Chondrocyte (in vitro differentiated cells): Measurements from ENCODE around the gene RHOB. TPM values are rescaled to one million over a fixed set of nuclear protein-coding genes. Genes with fewer than 3 reads are reported as not detected.

Experiments
- DNase-seq: peaks from one replicate; pipeline ENCODE4 v3.0.0; 2021; ENCODE audit warnings: mixed read lengths, low spot score
- H3K27ac Mint-ChIP-seq: one replicate; pipeline ENCODE4 v1.8.0; 2021; ENCODE audit warnings: mild to moderate bottlenecking, moderate library complexity, mixed read lengths; ENCODE audit not compliant: unreplicated experiment
- H3K27me3 Mint-ChIP-seq: 2 replicates; pipeline ENCODE4 v1.8.0; 2021; ENCODE audit warnings: low read depth, mixed read lengths
- H3K36me3 Mint-ChIP-seq: 2 replicates; pipeline ENCODE4 v1.8.0; 2021; ENCODE audit warnings: low read depth, mixed read lengths
- H3K4me1 Mint-ChIP-seq: 2 replicates; pipeline ENCODE4 v1.8.0; 2021; ENCODE audit warnings: low read depth, mild to moderate bottlenecking, mixed read lengths
- H3K4me3 Mint-ChIP-seq: one replicate; pipeline ENCODE4 v1.8.0; 2021; ENCODE audit warnings: mild to moderate bottlenecking, moderate library complexity, mixed read lengths; ENCODE audit not compliant: unreplicated experiment
- H3K9me3 Mint-ChIP-seq: 2 replicates; pipeline ENCODE4 v1.8.0; 2021; ENCODE audit warnings: low read depth, mixed read lengths
- total RNA-seq: library from RNA; stranded (reverse); gene quantifications from 3 replicates; pipeline ENCODE4 v1.2.1, GENCODE V29; 2021
- TF ChIP-seq, protein P1 (sequence below): fragments of 200-600 bp; sonication (generic); IDR thresholded peaks from 2 replicates; pipeline ENCODE4 v1.5.0; 2021; ENCODE audit warnings: antibody characterized with exemption, mild to moderate bottlenecking, moderate library complexity

RHOB gene
- total RNA-seq, 1 donor from 2014 or later: 191 TPM

DNA sequence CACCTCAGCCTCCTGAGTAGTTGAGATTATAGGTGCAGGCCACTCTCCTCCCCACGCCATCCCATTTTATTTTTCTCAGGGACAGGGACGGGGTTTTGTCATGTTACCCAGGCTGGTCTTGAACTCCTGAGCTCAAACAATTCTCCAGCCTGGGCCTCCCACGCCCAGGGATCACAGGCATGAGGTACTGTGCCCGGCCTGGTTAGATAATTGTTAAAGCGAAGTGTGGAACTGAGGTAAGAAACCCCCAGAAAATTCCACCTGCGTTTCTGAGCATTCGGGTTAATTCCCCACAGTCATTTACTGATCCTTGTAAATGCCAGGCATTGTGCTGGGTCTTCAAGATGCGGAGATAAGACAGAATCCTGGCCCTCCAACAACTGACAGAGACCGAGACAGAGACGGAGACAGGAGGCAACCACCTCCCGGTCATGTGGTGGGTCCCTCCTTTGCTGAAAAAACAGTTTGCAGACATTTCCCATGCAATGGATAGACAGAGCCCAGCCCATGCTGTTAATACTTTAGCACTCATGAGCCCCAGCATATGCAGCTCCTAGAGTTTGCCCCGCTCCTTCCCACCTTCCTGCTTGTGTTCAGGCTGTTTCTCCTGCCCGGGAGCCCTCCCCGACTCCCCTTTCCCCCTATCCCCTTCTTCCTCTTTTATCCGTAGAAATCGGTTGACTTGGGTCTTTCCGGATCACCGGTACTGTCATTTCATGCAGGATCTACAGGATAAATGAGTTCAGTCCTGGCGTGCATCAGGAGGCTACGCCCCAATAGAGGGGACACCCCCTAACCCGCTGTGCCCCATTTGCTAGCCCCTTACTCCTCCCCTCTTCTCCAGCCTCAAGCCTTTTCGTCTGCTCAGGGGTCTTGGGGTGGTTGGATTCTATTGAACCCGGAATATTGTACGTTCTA lies 1.6 kb upstream of the RHOB start:
- H3K4me3 Mint-ChIP-seq: no peak overlapping the region
- peaks cover 37% of the 10 kb centered on the region for H3K4me1 Mint-ChIP-seq
- H3K9me3 Mint-ChIP-seq: no peaks in the 10 kb centered on the region
- TF ChIP-seq, protein P1, sequence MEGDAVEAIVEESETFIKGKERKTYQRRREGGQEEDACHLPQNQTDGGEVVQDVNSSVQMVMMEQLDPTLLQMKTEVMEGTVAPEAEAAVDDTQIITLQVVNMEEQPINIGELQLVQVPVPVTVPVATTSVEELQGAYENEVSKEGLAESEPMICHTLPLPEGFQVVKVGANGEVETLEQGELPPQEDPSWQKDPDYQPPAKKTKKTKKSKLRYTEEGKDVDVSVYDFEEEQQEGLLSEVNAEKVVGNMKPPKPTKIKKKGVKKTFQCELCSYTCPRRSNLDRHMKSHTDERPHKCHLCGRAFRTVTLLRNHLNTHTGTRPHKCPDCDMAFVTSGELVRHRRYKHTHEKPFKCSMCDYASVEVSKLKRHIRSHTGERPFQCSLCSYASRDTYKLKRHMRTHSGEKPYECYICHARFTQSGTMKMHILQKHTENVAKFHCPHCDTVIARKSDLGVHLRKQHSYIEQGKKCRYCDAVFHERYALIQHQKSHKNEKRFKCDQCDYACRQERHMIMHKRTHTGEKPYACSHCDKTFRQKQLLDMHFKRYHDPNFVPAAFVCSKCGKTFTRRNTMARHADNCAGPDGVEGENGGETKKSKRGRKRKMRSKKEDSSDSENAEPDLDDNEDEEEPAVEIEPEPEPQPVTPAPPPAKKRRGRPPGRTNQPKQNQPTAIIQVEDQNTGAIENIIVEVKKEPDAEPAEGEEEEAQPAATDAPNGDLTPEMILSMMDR: no peak
- H3K36me3 Mint-ChIP-seq: peaks cover 19% of the 10 kb centered on the region
- H3K27ac Mint-ChIP-seq: peak overlapping the region; percentile 94
- H3K27me3 Mint-ChIP-seq: no peaks in the 10 kb centered on the region
- DNase-seq: no peak

DNA sequence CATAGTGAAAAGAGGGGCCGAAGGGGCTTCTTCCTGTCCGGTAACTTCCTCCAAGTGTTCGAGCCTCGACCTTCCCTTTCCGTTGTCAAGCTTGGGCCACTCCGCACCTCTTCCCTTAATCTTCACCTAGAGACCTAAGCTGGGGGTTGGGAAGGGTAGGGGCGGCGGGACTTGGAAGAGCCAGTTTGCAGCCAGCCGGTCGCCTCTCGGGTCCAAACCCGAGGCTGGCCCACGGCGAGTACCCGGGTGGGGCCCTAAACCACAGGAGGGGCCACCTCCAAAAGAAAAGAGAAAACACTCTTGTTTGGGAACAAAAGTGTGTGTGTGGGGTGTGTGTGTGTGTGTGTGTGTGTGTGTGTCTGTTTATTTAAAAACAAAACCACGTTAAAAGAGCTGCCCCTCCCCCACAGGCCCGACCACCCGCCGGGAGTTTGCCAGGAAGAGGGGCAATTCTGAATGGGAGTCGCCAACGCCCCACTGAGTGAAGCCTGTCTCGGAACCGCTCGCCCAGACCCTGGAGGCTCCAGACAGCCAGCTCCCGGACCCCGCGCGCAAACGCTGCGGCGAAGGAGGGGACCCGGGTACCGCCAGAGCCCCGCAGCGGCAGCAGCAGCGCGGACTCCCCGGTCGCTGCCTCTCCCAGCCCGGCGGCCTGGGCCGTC lies 488 bp upstream of the RHOB start:
- Mint-ChIP-seq H3K9me3 (no peaks in the 10 kb centered on the region), H3K27me3 (no peaks in the 10 kb centered on the region), H3K4me3 (peak overlapping the region; percentile 65), H3K4me1 (peaks cover 49% of the 10 kb centered on the region), H3K27ac (peak overlapping the region; percentile 79), H3K36me3 (peaks cover 19% of the 10 kb centered on the region)
- TF ChIP-seq, protein P1: no peak
- DNase-seq: no peak

DNA sequence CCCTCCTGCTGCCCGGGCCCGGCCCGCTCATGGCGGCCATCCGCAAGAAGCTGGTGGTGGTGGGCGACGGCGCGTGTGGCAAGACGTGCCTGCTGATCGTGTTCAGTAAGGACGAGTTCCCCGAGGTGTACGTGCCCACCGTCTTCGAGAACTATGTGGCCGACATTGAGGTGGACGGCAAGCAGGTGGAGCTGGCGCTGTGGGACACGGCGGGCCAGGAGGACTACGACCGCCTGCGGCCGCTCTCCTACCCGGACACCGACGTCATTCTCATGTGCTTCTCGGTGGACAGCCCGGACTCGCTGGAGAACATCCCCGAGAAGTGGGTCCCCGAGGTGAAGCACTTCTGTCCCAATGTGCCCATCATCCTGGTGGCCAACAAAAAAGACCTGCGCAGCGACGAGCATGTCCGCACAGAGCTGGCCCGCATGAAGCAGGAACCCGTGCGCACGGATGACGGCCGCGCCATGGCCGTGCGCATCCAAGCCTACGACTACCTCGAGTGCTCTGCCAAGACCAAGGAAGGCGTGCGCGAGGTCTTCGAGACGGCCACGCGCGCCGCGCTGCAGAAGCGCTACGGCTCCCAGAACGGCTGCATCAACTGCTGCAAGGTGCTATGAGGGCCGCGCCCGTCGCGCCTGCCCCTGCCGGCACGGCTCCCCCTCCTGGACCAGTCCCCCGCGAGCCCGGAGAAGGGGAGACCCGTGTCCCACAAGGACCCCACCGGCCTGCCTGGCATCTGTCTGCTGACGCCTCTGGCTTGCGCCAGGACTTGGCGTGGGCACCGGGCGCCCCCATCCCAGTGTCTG lies 767 bp downstream of the RHOB start:
- H3K9me3 Mint-ChIP-seq: no peaks in the 10 kb centered on the region
- H3K27ac Mint-ChIP-seq: peak overlapping the region; percentile 95
- peak overlapping the region; percentile 87 for H3K4me3 Mint-ChIP-seq
- DNase-seq: peak; percentile 96
- H3K27me3 Mint-ChIP-seq: no peaks in the 10 kb centered on the region
- peaks cover 19% of the 10 kb centered on the region for H3K36me3 Mint-ChIP-seq
- TF ChIP-seq, protein P1: peak; percentile 40
- peaks cover 61% of the 10 kb centered on the region for H3K4me1 Mint-ChIP-seq

DNA sequence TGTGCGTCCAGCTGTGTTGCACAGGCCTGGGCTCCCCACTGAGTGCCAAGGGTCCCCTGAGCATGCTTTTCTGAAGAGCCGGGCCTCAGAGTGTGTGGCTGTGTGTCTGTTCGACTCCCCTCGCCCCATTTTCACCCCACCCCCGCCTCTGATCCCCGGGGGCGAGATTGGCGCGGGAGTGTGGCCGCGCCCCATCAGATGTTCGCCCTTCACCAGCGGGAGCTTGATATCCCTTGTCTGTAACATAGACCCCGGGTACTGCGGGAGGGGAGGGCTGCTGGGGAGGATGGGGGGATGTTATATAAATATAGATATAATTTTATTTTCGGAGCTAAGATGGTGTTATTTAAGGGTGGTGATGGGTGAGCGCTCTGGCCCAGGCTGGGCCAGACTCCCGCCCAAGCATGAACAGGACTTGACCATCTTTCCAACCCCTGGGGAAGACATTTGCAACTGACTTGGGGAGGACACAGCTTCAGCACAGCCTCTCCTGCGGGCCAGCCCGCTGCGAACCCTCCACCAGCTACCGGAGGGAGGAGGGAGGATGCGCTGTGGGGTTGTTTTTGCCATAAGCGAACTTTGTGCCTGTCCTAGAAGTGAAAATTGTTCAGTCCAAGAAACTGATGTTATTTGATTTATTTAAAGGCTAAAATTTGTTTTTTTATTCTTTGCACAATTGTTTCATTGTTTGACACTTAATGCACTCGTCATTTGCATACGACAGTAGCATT lies 1.5 kb downstream of the RHOB start:
- H3K27me3 Mint-ChIP-seq: no peaks in the 10 kb centered on the region
- H3K4me3 Mint-ChIP-seq: peak overlapping the region; percentile 87
- DNase-seq: no peak
- no peaks in the 10 kb centered on the region for H3K9me3 Mint-ChIP-seq
- peaks cover 19% of the 10 kb centered on the region for H3K36me3 Mint-ChIP-seq
- peak overlapping the region; percentile 95 for H3K27ac Mint-ChIP-seq
- peaks cover 58% of the 10 kb centered on the region for H3K4me1 Mint-ChIP-seq
- TF ChIP-seq, protein P1: no peak
